GM12865 (cell line): ENCODE results near the gene PIK3CD.

Experiments used
- DNase-seq: peaks from one replicate; pipeline ENCODE4 v3.0.0; 2010; ENCODE audit warnings: low read depth
- H3K4me3 ChIP-seq: 2 replicates; pipeline ENCODE4 v1.5.1; 2011; ENCODE audit warnings: mild to moderate bottlenecking, low read depth, low read length, control low read depth
- CTCF ChIP-seq: IDR thresholded peaks from 2 replicates; pipeline ENCODE4 v1.5.1; 2011; ENCODE audit warnings: low read length, control low read depth, low read depth, inconsistent platforms; ENCODE audit not compliant: insufficient read depth; ENCODE audit errors: missing control alignments

Gene PIK3CD

GRCh38 chr1:9654051-9654833 is 2.7 kb downstream of the PIK3CD start:
- DNase-seq: peak; percentile 72
- peak overlapping the region; percentile 92 for H3K4me3 ChIP-seq
- TF ChIP-seq CTCF: no peak

- H3K4me3 ChIP-seq: peak overlapping the region; percentile 92
- peak; percentile 84 for DNase-seq
- TF ChIP-seq CTCF: no peak
Measured at GRCh38 chr1:9654834-9655723, 3.5 kb downstream of the PIK3CD start.

GRCh38 chr1:9655836-9656235 is 4.3 kb downstream of the PIK3CD start:
- peak overlapping the region; percentile 92 for H3K4me3 ChIP-seq
- DNase-seq: peak; percentile 55
- TF ChIP-seq CTCF: no peak

GRCh38 chr1:9657521-9658032 is 6.0 kb downstream of the PIK3CD start:
- no peak for TF ChIP-seq CTCF
- peak; percentile 21 for DNase-seq
- peak overlapping the region; percentile 33 for H3K4me3 ChIP-seq

GRCh38 chr1:9658199-9658598 is 6.7 kb downstream of the PIK3CD start:
- DNase-seq: peak; percentile 65
- no peak overlapping the region for H3K4me3 ChIP-seq
- no peak for TF ChIP-seq CTCF

- H3K4me3 ChIP-seq: no peak overlapping the region
- TF ChIP-seq CTCF: no peak
- no peak for DNase-seq
Measured at GRCh38 chr1:9659328-9659727, 7.8 kb downstream of the PIK3CD start.
